OCI-LY1 (cell line): Measurements from ENCODE around the gene CPTP.

Experiments used
- EZH2 ChIP-seq: fragments of 200-600 bp; sonication (generic), shearing (Covaris generic); IDR thresholded peaks from 2 replicates; pipeline ENCODE4 v1.8.0; 2017; ENCODE audit warnings: borderline replicate concordance, mixed run types, mild to moderate bottlenecking, antibody characterized with exemption, low read length, moderate library complexity, mixed read lengths
- TF ChIP-seq, protein P1 (sequence below): fragments of 200-600 bp; sonication (generic), shearing (Covaris generic); IDR thresholded peaks from 2 replicates; pipeline ENCODE4 v1.5.1; 2017; ENCODE audit warnings: mild to moderate bottlenecking, antibody characterized with exemption, low read length, moderate library complexity, mixed read lengths

DNA sequence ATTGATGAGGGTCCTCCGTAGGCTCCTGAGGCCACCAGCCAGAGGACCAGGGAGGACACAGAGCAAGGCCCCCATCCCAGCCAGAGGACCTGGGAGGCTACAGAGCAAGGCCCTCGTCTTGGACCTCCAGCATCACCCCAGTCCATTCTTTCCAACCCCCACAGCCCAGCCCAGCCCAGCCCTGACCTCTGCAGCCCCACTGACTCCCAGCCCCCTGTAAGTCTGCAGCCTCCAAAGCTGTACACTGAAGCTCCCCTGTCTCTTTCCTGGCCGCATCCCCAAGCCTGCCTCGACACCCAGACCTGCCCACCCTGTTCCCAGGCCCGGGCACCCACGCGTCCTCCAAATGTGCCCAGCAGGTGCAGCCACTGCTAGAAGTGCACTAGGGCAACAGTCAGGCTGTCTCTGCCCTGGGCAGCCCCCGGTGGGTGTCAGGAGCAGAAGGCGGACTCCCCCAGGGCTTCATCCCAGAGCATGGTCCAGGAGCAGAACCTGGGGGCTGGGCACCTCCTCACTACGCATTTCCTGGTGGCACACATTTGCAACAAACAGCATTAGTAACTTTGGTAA is 22.5 kb downstream of the CPTP start:
- TF ChIP-seq, protein P1, sequence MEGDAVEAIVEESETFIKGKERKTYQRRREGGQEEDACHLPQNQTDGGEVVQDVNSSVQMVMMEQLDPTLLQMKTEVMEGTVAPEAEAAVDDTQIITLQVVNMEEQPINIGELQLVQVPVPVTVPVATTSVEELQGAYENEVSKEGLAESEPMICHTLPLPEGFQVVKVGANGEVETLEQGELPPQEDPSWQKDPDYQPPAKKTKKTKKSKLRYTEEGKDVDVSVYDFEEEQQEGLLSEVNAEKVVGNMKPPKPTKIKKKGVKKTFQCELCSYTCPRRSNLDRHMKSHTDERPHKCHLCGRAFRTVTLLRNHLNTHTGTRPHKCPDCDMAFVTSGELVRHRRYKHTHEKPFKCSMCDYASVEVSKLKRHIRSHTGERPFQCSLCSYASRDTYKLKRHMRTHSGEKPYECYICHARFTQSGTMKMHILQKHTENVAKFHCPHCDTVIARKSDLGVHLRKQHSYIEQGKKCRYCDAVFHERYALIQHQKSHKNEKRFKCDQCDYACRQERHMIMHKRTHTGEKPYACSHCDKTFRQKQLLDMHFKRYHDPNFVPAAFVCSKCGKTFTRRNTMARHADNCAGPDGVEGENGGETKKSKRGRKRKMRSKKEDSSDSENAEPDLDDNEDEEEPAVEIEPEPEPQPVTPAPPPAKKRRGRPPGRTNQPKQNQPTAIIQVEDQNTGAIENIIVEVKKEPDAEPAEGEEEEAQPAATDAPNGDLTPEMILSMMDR, result no peak
- TF ChIP-seq EZH2, result no peak
